OCI-LY7 (cell line): ENCODE data around the gene TCERG1L.

Source experiments
- CTCF ChIP-seq: fragments of 200-600 bp; sonication (generic); conservative IDR thresholded peaks from 2 replicates; pipeline ENCODE4 v1.5.1; 2014; ENCODE audit warnings: mild to moderate bottlenecking, antibody characterized with exemption, low read length, moderate library complexity, mixed read lengths
- EZH2phosphoT487 ChIP-seq: fragments of 200-600 bp; sonication (generic); IDR thresholded peaks from 2 replicates; pipeline ENCODE4 v1.6.1; 2018; ENCODE audit warnings: low read depth, borderline replicate concordance, mild to moderate bottlenecking, mixed run types, antibody characterized with exemption, low read length, moderate library complexity, mixed read lengths

GRCh38 chr10:131178521-131179331 lies 132.8 kb downstream of the TCERG1L start:
- TF ChIP-seq CTCF (no peak), EZH2phosphoT487 (no peak)
